C1 segment of cervical spinal cord (tissue), 14 donors: ENCODE data around the gene GSTM1.
A peak's percentile ranks its signal among the peaks of the same experiment; 100 is the strongest.
"Not testable (repeated sequence)": the region's sequence is repeated elsewhere in the genome, so short reads cannot be mapped to it uniquely, and the experiment has no call there.

Experiments
- DNase-seq, 14 donors: peaks; one replicate each; lab custom pipeline; 2025; lab: John Stamatoyannopoulos, UW

Gene GSTM1

DNA sequence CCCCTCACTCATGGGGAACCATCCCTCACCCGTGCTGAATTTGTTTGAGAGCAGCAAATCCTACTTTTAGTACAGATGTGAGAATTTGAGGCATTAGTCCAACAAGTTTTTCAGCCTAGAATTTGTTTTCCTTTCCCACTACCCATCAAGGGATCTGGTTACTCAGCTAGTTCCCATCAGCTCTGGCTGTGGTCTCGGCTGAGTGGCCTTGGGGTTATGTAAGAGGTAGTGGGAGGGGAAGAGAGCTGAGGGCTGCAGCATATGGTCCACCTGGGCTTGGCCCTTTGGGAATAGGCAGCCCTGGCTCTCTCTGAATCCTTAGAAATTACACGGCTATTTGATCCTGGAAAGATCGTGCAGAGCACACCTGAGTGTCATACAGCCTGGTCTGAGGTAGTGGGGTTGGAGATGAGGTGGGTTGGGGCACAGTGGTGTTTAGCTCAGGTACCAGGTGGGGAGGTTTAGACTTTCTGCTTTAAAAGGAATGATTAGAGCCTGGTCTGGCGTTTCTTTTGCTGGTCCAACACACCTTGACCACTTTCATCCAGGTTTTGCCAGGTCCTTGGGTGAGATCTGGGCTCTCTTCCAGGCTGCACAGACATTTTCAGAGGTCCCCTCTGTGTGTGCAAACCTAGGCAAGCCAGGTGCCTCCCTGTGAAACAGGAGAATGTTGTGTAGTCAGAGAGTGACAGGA is 27.5 kb upstream of the GSTM1 start:
- DNase-seq: peak in 1 of 14 donors; percentile 80

DNA sequence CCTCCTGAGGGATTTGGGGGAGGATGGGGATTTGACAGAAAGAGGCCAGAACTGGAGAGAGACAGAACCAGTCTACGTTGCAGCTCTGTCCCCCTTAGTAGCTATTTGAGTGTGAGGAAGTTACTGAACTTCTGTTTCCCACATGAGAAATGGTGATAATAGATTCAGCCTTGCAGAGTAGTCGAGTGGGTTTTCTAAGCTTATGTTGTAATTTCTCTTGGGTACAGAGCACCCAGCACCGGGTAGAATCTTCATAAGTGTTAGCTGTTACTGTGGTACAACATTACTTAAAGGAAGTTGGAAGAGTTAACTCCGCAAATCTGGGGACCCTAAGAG is 27.0 kb upstream of the GSTM1 start:
- not testable (repeated sequence) for DNase-seq

DNA sequence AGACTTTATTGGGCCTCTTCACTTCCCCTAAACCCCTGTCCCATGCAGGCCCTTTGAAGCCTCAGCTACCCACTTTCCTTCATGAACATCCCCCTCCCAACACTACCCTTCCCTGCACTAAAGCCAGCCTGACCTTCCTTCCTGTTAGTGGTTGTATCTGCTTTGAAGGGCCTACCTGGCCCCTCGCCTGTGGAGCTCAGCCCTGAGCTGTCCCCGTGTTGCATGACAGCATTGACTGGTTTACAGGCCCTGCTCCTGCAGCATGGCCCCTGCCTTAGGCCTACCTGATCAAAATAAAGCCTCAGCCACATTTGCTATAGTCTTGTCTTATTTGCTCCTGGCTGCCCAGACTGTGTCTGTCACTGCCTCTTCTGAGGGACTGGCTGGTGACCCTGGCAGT is 26.2 kb upstream of the GSTM1 start:
- no peak for DNase-seq

DNA sequence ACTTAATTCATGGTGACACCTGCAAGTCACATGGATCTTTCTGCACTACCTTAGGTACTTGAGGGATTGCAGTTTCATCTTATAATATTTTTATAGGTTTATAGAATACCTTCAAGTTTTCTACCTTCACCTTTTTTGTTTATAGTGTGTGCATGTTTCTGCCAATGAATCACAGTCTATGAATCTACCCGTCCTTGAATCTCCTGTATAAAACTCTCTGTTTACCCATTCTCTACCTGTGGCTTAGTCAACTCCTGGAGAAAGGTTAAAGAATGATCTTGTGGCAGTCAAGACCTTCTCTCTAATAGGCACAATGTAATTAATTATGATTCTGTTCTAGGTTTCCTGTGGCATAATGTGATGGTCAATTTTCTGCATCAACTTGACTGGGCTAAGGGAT is 22.9 kb upstream of the GSTM1 start:
- no peak for DNase-seq

DNA sequence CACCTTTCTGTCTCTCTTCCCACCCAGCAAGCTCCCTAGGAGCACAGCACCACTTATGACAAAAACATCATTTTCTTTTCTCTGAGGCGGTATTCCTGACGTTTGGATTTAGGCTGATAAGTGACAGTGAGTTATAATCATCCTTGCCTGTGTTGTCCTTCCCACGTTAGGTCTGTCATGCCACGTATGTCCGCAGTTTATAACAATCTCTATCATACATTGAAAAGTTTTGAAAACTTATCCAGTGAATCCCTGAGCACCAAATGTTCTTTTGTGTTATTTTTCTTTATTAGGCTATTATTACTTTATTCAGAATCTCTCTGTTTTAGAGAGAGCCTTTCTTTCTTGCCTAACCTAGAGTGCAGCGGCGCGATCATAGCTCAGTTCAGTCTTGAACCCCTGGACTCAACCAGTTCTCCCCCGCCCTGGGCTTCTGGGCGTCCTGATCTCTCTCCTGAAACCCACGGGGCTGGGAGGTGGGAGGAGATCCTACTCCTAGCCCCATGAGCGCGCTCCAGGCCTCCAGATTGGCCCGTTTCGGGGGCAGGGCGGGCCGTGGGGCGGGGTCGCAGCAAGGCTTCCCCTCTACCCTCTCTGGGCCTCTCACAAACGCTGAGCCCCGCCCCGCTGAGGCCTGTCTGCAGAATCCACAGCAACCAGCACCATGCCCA is 20.0 kb upstream of the GSTM1 start, which contains the start of gene GSTM2:
GSTM2 (plus strand) TSS at position 606 of the 671 bp plus-strand sequence; CDS start at position 665, 59 bp downstream.
- peak in 12 of 14 donors; percentile 18 to 86 (median 72) for DNase-seq

DNA sequence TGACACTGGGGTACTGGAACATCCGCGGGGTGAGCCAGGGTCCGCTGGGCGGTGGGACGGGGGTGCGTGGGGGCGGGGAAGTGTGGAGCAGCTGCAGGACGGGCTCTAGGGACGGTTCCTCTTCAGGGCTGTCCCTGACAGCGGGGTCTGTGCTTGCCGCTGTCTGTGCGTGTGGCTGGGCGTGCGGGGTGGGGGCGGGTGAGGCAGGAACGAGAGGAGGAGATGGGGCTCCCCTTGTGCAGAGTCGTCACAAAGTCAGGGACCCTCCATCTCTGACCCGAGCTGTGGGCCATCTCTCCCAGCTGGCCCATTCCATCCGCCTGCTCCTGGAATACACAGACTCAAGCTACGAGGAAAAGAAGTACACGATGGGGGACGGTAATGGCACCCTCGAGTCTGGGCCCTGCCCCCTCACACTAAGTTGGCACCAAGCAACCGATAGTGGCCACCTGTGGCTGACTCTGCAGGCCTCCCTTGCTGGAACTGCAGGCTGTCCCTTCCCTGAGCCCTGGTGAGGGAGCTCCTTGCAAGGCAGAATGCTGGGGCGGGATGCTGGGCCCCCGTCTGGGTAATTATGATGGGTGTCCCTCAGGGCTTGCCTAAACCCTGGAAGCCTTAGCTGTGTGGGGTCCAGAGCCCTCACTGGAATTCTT is 19.4 kb upstream of the GSTM1 start:
- DNase-seq: no peak

DNA sequence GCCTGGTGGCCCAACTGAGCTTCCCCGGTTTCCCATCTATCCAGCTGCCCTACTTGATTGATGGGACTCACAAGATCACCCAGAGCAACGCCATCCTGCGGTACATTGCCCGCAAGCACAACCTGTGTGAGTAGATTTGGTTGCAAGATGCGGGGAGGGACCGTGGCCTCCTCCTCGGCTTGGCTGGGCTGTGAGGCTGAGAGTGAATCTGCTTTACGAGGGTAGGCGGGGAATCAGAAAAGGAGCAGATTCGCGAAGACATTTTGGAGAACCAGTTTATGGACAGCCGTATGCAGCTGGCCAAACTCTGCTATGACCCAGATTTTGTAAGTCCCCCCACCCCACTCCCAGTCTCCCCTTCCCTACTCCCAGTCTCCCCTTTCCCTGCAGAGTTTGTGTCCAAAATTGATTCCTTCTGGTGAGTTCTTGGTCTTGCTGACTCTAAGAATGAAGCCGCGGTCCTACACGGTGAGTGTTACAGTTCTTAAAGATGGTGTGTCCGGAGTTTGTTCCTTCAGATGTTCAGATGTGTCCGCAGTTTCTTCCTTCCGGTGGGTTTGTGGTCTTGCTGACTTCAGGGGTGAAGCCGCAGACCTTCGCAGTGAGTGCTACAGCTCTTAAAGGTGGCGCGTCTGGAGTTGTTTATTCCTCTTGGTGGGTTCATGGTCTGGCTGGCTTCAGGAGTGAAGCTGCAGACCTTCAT is 18.2 kb upstream of the GSTM1 start:
- no peak for DNase-seq

DNA sequence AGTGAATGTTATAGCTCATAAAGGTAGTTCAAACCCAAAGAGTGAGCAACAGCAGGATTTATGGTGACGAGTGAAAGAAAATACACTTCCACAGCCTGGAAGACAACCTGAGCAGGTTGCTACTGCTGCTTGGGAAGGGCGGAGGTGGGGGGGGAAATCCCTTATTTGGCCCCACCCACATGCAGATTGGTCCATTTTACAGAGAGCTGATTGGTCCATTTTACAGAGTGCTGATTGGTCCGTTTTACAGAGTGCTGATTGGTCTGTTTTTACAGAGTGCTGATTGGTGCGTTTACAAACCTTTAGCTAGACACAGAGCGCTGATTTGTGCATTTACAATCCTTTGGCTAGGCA is 17.7 kb upstream of the GSTM1 start:
- DNase-seq: not testable (repeated sequence)

DNA sequence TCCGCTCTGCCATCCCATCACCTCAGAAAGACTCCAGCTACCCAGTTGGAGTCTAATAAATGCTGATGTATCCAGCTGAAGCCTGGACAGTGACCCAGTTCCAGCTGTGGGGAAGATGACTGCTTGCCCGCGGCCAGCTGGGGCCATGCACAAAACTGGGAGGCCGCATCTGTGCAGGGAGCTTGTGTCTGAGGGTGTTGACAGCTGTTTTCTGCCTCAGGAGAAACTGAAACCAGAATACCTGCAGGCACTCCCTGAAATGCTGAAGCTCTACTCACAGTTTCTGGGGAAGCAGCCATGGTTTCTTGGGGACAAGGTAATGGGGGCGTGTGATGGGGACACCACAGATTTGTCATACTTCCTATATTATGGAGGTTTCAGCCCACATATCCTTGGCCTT is 16.6 kb upstream of the GSTM1 start:
- no peak for DNase-seq

DNA sequence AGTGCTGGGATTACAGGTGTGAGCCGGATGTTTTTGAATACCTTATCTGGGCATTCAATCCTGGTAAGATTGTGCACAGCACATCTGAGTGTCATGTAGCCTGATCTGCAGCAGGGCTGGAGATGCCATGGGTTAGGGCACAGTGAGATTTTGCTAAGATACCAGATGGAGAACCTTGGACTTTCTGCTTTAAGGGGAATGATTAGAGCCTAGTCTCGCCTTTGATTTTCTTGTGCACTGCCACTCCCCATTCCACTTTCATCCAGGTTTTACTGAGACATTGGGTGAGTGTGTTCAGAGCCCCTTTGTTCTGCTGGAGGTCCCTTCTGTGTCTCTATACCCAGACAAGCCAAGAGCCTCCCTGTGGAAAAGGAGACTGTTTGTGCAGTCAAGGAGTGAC is 13.8 kb upstream of the GSTM1 start:
- DNase-seq: not testable (repeated sequence)

DNA sequence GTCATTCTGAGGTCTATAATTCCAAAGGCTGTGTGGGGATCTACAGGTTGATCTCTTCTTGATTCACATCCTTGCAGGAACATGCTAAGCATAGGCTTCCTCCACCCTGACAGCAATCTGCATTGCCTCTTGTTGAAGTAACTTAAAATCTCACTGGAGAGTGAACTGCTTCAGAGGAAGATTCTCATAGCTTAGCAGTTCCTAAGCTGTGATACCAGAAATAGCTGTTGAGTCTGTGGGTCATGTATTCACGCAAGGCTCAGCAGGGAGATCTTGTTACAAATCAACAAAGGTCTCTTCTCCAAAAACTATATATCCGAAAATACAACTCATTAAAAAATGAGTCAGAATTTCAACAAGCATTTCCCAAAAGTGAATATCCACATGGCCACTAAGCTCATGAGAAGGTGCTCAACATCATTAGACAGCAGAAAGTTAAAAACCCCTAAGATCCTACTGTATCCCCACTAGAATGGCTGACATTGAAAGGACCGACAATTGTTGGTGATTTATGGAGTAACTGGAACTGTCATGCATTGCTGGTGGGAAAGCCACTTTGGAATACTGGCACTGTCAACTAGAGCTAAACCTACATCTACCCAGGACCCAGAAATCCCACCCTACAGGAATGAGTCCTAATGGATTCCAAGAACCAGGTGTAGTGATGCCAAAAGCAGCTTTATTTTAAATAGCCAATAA is 10.8 kb upstream of the GSTM1 start:
- not testable (repeated sequence) for DNase-seq

DNA sequence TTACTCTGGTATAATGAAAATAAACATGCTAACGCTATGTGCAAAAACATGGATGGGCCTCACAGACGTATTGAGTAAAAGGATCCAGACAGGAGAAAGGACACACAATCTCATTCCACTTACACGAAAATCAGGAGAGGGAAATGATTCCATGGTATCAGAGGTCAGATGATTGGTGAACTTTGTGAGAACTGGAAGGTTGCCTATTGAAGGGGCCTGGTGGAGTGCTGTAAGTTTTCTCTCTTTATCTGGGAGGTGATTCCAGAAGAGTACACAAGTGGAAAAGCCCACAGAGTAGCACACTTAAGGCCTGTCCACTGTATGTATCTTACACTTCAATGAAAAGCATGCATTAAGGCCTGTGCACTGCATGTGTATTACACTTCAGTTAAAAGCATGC is 10.2 kb upstream of the GSTM1 start:
- no peak for DNase-seq

DNA sequence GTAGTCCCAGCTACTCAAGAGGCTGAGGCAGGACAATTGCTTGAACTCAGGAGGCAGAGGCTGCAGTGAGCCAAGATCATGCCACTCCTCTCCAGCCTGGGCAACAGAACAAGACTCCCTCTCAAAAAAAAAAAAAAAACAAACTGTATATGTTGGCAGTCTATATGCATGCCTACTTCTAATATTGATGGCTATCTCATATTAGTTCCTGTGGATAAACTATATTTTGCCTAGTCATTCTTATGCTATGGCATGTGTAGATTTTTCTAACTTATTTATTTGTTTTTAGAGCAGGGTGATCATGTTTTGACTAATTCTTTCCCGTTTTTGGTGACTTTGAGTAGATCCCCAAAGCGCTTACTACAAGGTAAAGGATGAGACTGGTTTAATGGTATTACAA is 9.0 kb upstream of the GSTM1 start:
- DNase-seq: not testable (repeated sequence)

DNA sequence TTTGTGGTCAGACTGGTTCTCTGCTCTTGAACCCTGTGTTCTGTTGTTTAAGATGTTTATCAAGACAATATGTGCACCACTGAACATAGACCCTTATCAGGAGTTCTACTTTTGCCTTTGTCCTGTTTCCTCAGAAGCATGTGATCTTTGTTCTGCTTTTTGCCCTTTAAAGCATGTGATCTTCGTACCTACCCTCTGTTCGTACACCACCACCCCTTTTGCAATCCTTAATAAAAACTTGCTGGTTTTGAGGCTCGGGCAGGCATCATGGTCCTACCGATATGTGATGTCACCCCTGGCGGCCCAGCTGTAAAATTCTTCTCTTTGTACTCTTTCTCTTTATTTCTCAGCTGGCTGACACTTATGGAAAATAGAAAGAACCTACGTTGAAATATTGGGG is 2.8 kb upstream of the GSTM1 start:
- DNase-seq: not testable (repeated sequence)

DNA sequence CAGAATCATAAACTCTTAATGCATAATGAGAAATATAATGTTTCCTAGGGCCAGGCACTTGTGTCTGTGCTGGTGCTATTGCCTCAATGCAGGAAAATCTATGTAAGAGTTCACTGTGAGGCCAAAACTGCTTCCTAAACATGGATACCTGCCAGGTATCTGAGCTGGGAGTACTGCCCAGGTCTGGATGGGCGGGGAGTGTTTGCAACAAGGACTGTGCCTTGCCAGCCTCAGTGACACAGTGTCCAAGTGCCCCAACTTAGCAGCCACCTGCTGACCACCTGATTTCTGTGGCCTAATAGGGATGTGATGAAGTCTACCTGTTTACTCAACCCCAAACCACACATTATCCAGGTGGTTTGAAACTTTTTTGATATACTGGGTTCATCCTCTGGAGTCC is 2.2 kb upstream of the GSTM1 start:
- peak in 1 of 14 donors; percentile 65 for DNase-seq

DNA sequence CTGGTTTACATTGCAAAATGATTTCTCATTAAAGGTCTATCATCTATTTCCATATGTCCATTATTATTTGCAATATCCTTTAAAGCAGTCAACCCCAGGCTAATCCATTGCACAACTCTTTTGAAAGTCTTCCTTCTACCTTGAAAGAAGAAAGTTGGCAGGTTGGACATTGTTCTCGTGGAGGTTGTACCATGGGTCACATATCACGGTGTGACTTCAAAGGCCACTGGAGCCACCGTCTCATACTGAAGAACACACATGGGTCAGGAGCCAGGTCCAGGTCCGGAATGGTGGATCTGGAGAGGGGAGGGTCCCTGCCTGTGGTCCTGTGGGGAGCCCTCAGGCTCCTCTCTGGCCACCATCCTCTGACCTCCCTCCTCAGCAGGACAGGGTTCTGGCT is 1.7 kb upstream of the GSTM1 start:
- not testable (repeated sequence) for DNase-seq

DNA sequence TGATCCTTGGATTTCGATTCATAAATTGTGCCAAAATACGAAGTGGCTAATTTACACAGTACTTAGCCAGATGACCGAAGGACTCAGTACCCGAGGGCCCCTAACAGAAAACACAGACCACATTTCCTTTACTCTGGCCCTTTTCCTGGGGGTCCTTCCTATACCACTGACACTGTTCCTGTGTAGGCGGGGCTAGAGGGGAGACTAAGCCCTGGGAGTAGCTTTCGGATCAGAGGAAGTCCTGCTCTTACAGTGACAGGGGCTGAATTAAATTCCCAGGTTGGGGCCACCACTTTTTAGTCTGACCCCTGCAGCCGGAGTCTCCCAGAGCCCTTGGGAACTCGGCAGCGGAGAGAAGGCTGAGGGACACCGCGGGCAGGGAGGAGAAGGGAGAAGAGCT is 508 bp upstream of the GSTM1 start:
- DNase-seq: not testable (repeated sequence)

DNA sequence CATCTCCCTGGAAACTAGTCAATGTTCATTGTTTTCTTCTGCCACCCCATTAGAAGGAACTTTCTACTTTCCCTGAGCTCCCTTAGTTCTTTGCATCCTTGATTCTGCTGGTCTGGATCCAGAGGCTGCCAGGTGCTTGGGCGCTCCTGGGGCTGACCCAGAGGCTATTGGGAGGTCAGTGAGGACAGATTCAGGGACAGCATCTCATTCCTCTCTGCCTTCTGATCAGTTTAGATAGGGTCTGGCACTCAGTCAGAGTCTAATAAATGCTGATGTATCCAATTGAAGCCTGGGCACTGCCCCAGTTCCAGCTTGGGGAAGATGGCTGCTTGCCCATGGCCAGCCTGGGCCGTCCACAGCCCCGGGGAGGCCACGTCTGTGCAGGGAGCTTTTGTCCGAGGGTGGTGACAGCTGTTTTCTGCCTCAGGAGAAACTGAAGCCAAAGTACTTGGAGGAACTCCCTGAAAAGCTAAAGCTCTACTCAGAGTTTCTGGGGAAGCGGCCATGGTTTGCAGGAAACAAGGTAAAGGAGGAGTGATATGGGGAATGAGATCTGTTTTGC is 2.3 kb downstream of the GSTM1 start:
- DNase-seq: peak in 1 of 14 donors; percentile 12

DNA sequence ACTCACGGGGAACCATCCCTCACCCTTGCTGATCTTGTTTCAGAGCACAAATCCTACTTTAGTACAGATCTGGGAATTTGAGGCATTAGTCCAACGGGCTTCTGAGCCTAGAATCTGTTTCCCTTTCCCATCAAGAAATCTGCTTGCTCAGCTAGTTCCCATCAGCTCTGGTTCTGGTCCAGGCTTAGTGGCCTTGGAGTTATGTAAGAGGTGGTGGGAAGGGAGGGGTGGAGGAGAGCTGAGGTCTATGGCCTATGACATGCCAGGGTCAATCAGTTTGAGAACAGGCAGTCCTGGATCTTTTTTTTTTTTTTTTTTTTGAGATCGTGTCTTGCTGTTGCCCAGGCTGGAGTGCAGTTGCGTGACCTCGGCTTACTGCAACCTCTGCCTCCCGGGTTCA is 4.1 kb downstream of the GSTM1 start:
- DNase-seq: peak in 1 of 14 donors; percentile 26

DNA sequence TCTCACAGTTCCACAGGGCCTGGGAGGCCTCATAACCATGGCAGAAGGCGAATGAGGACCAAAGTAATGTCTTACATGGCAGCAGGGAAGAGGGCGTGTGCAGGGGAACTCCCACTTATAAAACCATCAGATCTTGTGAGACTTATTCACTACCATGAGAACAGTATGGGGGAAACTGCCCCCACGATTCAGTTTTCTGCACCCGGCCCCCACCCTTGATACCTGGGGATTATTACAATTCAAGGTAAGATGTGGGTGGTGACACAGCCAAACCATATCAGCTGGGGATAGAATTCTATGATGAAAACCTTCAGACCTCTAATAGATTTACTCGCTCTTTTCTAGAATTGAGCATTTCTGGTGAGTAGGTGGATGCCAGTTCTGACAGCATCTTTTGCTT is 6.8 kb downstream of the GSTM1 start:
- not testable (repeated sequence) for DNase-seq

DNA sequence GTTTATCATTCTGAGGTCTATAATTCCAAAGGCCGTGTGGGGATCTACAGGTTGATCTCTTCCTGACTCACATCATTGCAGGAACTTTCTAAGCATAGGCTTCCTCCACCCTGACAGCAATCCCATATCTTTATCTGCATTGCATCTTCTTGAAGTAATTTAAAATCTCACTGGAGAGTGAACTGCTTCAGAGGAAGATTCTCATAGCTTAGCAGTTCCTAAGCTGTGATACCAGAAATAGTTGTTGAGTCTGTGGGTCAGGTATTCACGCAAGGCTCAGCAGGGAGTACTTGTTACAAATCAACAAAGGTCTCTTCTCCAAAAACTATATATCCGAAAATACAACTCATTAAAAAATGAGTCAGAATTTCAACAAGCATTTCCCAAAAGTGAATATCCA is 7.5 kb downstream of the GSTM1 start:
- not testable (repeated sequence) for DNase-seq
